Dermis blood vessel endothelial cell (primary cell): Measurements from ENCODE around the gene PCDH15. TPM values are rescaled to one million over a fixed set of nuclear protein-coding genes. Genes with fewer than 3 reads are reported as not detected.
"Not testable (repeated sequence)": the region's sequence is repeated elsewhere in the genome, so short reads cannot be mapped to it uniquely, and the experiment has no call there.

Experiments
- DNase-seq: peaks from one replicate; pipeline ENCODE4 v3.0.0; 2010
- total RNA-seq: library from RNA; depleted of rRNA; stranded (reverse); fragments of >200 nt; gene quantifications from 2 replicates; pipeline ENCODE4 v1.2.3, GENCODE V29; 2014

PCDH15 gene
- total RNA-seq, 1 donor from 2014 or later = not detected

- DNase-seq = no peak
Measured at GRCh38 chr10:53955091-53955490, 845.9 kb downstream of the PCDH15 start.

DNA sequence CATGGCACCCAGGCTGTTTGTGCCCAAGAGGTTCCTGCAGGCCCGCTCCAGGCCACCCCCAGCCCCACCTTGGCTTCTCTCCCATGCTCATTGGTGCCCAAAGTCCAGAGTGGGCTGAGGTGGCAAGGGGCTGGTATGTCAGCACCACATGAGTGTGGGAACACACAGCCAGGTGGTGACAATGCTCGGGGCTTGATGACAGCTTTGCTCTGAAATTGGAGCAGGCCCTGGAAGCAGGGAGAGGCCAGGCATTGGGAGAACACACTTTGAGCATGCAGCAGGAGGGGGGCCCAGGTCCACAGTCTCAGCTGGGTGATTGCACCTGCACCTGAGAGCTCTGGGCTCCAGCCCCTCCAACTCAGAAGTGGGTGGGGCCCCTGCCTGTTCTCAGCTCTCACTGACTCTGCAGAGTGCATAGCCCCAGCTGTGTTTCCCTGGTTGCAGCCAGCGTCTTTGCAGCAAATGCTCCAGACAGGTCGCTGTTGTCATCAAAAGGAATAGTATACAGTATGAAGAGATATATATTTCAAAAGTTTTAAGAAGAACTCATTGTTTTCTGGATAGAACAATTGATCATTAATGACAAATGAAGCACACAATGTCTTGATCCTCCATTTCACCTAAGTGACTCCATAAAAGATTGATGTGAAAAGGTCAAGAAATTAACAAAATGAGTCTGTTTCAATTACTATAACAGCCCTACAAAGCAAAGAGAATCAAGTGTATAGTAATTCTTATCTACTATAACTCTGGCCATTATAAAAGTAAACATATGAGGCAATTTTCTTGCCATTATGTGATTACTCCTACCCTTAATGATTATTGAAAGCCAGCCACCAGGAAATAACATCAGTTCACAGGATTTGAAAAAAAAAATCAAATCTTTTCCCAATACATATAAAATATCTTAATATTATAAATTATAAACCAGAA, 848.1 kb downstream of the PCDH15 start:
- no peak for DNase-seq

- no peak for DNase-seq
Measured at GRCh38 chr10:53939654-53940053, 861.4 kb downstream of the PCDH15 start.

DNA sequence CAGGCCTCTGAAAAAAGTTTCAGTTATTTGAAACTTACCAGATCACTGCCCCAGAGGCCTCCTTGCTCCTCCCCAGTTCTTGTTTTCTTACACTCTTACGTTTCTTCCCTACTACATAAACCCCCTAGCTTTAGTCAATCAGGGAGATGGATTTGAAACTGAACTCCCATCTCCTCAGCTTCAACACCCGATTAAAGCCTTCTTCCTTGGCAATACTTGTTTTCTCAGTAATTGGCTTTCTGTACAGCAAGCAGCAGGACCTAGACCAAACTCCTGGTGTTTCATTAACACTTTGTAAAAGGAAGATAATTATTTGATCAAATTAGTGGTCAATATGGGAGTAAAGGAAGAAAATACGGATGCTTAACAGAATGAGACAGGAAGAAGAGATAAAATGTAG, 870.4 kb downstream of the PCDH15 start:
- no peak for DNase-seq

DNA sequence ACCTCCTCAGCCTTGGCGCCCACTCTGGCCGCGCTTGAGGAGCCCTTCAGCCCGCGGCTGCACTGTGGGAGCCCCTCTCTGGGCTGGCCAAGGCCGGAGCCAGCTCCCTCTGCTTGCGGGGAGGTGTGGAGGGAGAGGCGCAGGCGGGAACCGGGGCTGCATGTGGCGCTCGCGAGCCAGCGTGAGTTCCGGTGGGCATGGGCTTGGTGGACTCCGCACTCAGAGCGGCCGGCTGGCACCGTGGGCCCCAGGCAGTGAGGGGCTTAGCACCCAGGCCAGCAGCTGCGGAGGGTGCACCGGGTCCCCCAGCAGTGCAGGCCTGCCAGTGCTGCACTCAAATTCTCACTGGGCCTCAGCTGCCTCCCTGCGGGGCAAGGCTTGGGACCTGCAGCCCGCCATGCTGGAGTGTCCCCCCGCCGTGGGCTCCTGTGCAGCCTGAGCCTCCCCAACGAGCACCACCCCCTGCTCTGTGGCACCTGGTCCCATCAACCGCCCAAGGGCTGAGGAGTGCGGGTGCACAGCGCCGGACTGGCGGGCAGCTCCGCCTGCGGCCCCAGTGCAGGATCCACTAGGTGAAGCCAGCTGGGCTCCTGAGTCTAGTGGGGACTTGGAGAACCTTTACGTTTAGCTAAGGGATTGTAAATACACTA, 876.9 kb downstream of the PCDH15 start:
- DNase-seq = not testable (repeated sequence)

GRCh38 chr10:53918755-53919154, 882.3 kb downstream of the PCDH15 start:
- no peak for DNase-seq

DNA sequence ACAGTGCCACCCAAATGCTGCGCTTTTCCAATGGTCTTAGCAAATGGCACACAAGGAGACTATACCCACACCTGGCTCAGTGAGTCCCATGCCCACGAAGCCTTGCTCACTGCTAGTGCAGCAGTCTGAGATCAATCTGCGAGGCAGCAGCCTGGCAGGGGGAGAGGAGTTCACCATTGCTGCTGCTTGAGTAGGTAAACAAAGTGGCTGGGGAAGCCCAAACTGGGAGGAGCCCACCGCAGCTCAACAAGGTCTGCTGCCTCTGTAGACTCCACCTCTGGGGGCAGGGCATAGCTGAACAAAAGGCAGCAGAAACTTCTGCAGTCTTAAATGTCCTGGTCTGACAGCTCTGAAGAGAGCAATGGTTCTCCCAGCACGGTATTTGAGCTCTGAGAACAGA, 891.2 kb downstream of the PCDH15 start:
- no peak for DNase-seq

DNA sequence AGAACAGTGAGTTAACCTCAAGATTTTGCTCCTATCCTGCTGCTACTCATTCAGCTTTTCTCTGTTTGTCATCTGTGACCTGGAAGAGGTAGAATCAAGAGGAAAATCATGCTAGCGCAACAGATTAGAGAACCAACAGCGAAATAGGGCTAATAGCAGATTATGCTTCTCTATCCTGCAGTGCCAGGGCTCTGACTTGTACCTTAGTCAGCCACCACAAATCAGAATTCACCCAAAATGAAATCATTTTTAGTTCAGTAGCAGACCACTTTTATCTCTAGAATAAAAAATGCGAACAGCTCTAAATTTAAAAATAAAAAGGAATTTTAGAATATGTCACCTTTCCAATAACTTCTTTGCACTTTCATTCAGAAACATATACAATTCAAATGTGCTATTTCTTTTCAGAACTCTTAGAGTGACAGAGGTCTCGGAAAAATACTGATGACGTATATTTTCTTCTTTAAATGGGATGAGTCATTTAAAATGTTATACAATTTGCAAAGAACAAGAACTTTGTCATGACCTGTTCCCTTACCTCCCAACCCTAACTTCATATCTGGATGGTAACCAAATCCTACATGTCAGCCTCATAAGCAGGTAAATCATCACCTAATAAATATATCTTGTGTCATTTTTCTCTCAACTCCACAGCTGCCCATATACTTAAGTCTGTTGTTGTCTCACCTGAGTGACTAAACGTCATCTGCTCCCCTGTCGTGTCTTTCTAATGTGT, 896.4 kb downstream of the PCDH15 start:
- DNase-seq = no peak

GRCh38 chr10:53903756-53904155, 897.3 kb downstream of the PCDH15 start:
- DNase-seq = no peak

DNA sequence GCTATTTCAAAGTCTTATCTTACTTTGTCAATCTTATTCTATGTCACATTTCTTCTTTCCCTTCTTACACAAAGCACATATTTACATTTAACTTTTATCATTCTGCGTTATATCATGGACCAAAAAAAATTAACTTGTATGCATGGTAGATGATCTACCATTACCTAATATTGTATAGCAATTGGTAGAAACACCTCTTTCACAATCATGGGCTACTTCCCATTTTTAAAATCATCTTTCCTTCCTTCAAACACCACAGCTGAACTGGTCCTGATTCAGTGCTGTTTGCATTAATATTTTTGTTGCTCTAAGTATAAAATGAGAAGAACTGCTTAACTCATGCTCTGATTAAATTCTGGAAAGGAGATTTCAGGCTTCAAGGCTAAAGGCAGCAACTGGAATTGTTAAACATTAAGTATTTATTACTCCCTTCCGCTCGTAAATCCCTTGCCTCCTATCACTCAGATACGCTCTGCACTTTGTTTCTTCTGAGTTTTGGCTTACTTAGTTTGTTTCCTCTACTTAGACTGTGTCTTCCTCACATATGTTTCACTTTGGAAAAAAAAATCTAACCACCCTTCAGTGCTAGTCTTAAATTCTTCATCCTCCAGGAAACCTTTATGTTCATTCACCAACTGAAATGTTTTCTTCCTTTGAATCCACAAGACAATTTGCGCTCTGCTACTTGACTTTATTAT, 901.4 kb downstream of the PCDH15 start:
- no peak for DNase-seq

GRCh38 chr10:53898532-53898931, 902.5 kb downstream of the PCDH15 start:
- DNase-seq = no peak

DNA sequence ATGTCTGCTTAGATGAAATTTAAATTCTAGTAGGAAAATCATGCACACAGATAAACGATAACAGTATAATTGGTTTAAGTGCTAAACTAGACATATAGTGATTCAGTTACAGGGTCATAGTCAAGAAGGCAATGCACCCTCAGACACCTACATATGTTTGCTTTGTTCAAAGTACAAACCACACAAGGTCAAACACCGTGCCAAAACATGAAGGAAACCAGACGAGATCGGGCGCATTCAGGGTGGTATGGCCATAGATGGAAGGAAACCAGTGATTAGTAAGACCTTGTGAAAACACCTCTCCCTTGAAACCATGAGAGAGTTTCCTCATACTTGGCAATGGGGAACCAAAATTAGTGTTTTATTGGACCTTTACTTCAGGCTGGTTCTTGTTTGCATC, 906.9 kb downstream of the PCDH15 start:
- DNase-seq = no peak

GRCh38 chr10:53893061-53893460, 908.0 kb downstream of the PCDH15 start:
- DNase-seq = no peak

DNA sequence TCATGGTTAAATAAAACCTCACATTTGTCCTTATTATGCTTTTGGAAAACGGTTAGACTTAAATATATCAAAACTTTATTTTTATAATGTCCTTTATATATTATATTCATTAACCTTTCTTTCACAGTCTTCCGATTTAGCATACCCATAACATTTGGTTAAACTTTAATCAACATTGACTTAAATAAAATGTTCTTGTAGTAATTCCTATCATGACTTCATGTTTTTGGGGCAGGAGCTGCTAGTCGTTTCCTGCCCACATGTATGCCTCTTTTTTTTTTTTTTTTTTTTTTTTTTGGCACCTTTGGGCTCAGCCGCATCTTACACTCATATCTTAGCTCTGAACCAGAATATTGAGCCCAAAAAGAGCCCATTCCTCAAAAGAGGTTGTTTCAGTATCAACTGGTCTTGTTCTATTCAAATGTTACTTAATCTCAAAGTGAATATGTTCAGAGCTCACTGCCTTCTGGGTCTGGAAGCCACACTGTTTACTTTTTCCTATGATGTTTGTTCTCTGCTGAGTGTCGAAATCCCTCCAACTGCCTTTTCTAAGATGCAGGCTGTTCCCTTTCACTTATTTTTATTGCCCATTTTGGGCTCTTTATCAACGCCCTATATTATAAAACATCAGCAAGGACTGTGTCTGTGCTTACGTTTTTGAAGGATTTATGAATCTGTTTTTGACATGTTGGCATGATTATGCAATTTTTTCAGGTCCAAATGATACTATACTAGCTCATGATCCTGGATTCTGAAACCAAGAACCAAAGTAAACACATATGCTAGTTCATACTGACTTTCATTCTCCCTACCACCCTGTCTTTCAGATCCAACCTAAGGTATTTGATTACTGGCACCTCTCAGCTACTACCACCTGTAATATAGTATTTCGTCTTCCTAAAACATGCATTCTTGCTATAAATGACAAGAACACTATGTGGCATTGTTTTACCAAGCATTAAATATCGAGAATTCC, 914.4 kb downstream of the PCDH15 start:
- no peak for DNase-seq

- no peak for DNase-seq
Measured at GRCh38 chr10:53864846-53865245, 936.2 kb downstream of the PCDH15 start.

DNA sequence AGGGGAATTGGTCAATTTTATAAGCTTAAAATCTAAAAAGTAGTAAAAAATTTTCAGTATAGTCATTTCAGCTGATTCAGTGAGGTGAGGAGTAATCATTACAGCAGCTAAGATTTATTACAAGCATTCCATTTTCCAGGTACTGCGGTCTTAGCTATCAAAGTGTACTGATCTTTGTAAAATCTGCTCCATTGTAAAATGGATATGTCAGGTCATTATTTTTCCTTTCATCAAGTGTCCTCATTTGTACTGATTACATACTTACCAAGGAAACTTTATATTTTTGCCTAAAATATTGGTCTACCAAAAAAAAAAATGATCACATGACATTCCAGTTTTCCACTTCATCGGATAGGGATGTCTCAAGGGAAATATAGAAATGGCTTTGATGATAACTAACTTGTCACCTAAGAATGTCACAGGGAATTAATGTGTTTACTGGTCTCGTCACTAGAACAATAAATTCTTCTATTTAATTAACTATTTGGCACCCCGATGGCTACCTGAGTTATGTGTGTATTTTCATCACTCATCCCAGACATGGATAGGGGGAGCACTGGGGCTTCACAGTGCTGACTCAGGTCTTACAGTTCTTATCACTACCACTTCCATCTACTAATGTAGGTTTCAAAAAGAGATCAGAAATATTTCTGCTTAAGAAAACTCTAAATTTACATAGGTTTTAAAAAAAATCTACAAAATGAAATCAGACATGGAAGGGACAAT, 948.4 kb downstream of the PCDH15 start:
- DNase-seq = no peak

DNA sequence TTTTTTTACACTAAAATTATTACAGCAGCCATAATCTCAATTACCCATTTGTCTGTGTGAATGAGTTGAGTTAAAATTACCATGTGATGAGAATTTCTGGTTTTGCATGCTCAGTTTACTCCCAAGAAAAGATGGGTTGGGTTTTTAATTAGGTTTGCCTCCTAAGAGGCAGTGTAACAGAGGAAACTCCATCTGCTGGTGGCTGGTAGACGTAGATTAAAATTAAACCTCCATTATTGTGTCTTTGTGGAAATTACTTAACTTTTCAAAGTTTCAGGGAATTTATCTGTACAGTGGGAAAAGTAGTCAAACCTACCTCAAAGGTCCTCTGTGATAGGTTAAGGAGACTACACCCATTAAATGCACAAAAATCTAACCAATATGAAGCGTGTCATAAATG, 954.2 kb downstream of the PCDH15 start:
- DNase-seq = no peak

GRCh38 chr10:53843736-53844362, 957.2 kb downstream of the PCDH15 start:
- no peak for DNase-seq

DNA sequence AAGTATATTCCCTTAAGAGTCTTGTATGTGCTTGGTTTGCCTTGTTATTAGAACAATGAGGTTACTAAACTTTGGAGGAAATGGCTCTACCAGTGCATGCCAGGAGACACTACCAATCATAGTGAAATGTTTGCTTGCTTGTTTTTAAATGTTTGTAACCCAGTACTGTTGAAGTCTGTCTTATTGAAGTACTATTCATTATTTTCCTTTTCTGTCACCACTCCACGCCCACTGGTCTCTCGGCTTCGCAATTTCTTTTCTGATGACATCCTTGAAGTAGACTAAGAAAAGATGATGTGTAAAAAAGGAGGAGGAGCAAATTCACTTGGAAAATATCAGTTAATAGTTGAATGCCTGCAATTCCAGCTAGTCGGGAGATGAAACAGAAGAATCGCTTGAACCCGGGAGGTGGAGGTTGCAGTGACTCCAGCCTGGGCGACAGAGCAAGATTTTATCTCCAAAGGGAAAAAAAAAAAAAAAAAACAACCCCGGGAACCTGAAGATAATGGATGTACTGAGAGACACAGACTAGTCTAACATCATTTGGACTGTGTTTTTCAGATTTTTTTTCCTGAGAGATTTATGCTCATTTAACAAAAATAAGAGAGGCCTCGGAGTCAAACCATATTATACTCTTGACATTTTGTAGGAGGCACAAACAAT, 959.4 kb downstream of the PCDH15 start:
- no peak for DNase-seq

DNA sequence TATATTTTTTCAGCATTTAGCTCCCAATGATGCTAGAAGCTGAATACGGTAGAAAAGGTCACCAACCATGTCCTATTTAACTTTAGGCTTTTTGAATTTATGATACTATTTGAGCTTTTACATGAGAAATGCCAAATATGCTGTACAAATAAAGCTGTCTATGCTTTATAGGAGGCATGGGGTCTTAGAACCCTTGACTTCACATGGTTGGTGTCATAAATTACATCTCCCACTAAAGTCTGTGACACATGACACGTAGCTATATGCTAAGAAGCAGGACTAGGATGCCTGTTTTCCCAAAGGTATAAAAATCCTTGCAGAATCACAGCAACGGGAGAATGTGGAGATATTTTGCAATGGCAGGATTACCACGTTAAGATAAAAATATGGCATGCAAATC, 960.4 kb downstream of the PCDH15 start:
- no peak for DNase-seq
